ENCODE results near the gene ZFAND3. TPM values are rescaled to one million over a fixed set of nuclear protein-coding genes. Genes with fewer than 3 reads are reported as not detected.

ZFAND3 gene
- total RNA-seq, 1 donor from 2014 or later, result 62.2 TPM

GRCh38 chr6:38133932-38134703 is 314.6 kb downstream of the ZFAND3 start:
- no peak for DNase-seq (ENCODE audit: low read depth)

GRCh38 chr6:38134704-38135088 is 315.2 kb downstream of the ZFAND3 start:
- no peak for DNase-seq (ENCODE audit: low read depth)

GRCh38 chr6:38136547-38136946 is 317.0 kb downstream of the ZFAND3 start:
- no peak for DNase-seq (ENCODE audit: low read depth)

GRCh38 chr6:38137608-38138265 is 318.2 kb downstream of the ZFAND3 start:
- DNase-seq (ENCODE audit: low read depth), result no peak

GRCh38 chr6:38138374-38138773 is 318.8 kb downstream of the ZFAND3 start:
- DNase-seq (ENCODE audit: low read depth), result no peak

GRCh38 chr6:38141085-38141484 is 321.6 kb downstream of the ZFAND3 start:
- no peak for DNase-seq (ENCODE audit: low read depth)

GRCh38 chr6:38141716-38142115 is 322.2 kb downstream of the ZFAND3 start:
- no peak for DNase-seq (ENCODE audit: low read depth)

GRCh38 chr6:38142178-38142902 is 322.8 kb downstream of the ZFAND3 start:
- DNase-seq (ENCODE audit: low read depth), result no peak

GRCh38 chr6:38143191-38144150 is 323.9 kb downstream of the ZFAND3 start:
- peak; percentile 44 for DNase-seq (ENCODE audit: low read depth)

- DNase-seq (ENCODE audit: low read depth), result no peak
These were observed 324.9 kb downstream of the ZFAND3 start for GRCh38 chr6:38144365-38144945.

- DNase-seq (ENCODE audit: low read depth), result no peak
These were observed 326.6 kb downstream of the ZFAND3 start for GRCh38 chr6:38146021-38146733.

GRCh38 chr6:38146734-38147027 is 327.2 kb downstream of the ZFAND3 start:
- DNase-seq (ENCODE audit: low read depth), result no peak

GRCh38 chr6:38148606-38149005 is 329.1 kb downstream of the ZFAND3 start:
- no peak for DNase-seq (ENCODE audit: low read depth)

- no peak for DNase-seq (ENCODE audit: low read depth)
These were observed 330.0 kb downstream of the ZFAND3 start for GRCh38 chr6:38149531-38149930.

GRCh38 chr6:38150021-38150420 is 330.5 kb downstream of the ZFAND3 start:
- no peak for DNase-seq (ENCODE audit: low read depth)

- DNase-seq (ENCODE audit: low read depth), result no peak
These were observed 331.3 kb downstream of the ZFAND3 start for GRCh38 chr6:38150681-38151296.

GRCh38 chr6:38151580-38152500 is 332.3 kb downstream of the ZFAND3 start:
- no peak for DNase-seq (ENCODE audit: low read depth)

- DNase-seq (ENCODE audit: low read depth), result no peak
These were observed 333.1 kb downstream of the ZFAND3 start for GRCh38 chr6:38152620-38153019.

All from renal cortical epithelial cell (primary cell).